Right lobe of liver (tissue), 4 donors: Measurements from ENCODE around the gene MSS51.

Experiments used
- POLR2A ChIP-seq: fragments of 450-650 bp; IDR thresholded peaks from one replicate; pipeline ENCODE4 v1.6.1; 2017; ENCODE audit warnings: antibody characterized with exemption, mild to moderate bottlenecking
- TF ChIP-seq, protein P1 (sequence below), 4 donors: fragments of 200-600 bp in 3 of 4; fragments of 450-650 bp in 1 of 4; IDR thresholded peaks; one replicate each; pipeline versions ENCODE4 v1.5.1 to v1.8.0; 2016 to 2022; ENCODE audit warnings: antibody characterized with exemption in 4 of 4, mild to moderate bottlenecking in 2 of 4
- donor health status: DM: no; HTN: no; CAD: no.
- donor health status: DM: no; HTN: no; CAD: no.
- donor health status: DM: no; HTN: yes; CAD: no.

GRCh38 chr10:73449113-73449512, 15.8 kb upstream of the MSS51 start:
- TF ChIP-seq, protein P1, sequence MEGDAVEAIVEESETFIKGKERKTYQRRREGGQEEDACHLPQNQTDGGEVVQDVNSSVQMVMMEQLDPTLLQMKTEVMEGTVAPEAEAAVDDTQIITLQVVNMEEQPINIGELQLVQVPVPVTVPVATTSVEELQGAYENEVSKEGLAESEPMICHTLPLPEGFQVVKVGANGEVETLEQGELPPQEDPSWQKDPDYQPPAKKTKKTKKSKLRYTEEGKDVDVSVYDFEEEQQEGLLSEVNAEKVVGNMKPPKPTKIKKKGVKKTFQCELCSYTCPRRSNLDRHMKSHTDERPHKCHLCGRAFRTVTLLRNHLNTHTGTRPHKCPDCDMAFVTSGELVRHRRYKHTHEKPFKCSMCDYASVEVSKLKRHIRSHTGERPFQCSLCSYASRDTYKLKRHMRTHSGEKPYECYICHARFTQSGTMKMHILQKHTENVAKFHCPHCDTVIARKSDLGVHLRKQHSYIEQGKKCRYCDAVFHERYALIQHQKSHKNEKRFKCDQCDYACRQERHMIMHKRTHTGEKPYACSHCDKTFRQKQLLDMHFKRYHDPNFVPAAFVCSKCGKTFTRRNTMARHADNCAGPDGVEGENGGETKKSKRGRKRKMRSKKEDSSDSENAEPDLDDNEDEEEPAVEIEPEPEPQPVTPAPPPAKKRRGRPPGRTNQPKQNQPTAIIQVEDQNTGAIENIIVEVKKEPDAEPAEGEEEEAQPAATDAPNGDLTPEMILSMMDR (IDR thresholded peaks at IDR 0.05), result no peak
- no peak for TF ChIP-seq POLR2A
